NCI-H345 treated with DMSO at 0.1 percent for 48 hours (cell line): ENCODE measurements around the gene GP5.

Experiments
- DNase-seq: peaks from one replicate; lab custom pipeline; 2025; ENCODE audit not compliant: unreplicated experiment; lab: John Stamatoyannopoulos, UW

The GP5 gene

GRCh38 chr3:194377708-194378107 lies 21.4 kb downstream of the GP5 start:
- no peak for DNase-seq

GRCh38 chr3:194376241-194376560 lies 22.9 kb downstream of the GP5 start:
- DNase-seq, result no peak

- DNase-seq, result peak; percentile 27
Measured at GRCh38 chr3:194375473-194376240, 23.4 kb downstream of the GP5 start.

GRCh38 chr3:194374935-194375334 lies 24.1 kb downstream of the GP5 start:
- DNase-seq, result no peak

DNA sequence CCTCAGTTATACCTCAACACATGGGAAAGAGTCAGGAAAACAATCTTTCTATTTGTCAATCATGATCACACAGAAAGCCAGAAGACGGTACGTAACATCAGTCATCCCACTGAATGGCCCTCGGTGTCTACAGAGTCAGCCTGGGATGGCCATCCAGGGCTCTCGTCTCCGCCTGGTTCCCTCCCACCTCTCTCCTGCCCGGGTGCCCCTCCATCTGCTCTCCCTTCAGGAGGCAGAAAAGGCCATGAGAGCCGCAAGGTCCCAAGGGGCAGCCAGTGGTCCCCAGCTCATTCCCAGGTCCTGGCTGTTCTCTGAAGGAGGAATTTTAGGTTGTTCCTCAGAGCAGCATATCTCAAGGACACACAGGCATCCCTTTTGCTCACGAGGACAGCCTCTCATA lies 25.2 kb downstream of the GP5 start:
- DNase-seq, result no peak

- no peak for DNase-seq
Measured at GRCh38 chr3:194373028-194373427, 26.0 kb downstream of the GP5 start.

DNA sequence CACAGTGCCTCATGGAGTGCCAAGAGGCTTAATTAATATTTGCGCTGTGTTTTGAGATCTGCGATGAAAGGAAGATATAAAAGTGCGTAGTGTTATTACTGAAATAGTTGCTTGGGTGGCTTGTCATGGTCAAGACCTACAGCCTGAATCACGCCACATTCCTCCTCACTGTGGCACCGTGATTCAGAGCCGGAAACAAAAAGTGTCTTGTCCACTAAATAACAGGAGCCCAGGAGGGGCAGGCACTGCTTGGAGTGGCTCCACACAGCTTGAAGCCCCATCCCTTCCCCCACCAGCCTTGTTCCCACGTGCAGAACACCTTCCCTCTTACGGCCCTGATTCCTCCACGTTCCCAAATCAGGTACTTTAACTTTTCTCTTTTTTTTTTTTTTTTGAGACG lies 28.3 kb downstream of the GP5 start:
- no peak for DNase-seq

- no peak for DNase-seq
Measured at GRCh38 chr3:194369522-194370279, 29.4 kb downstream of the GP5 start, which contains the start of gene LRRC15. LRRC15 (minus strand) TSS chr3:194369743; CDS start chr3:194361043, 8,700 bp downstream.

- no peak for DNase-seq
Measured at GRCh38 chr3:194368918-194369317, 30.1 kb downstream of the GP5 start.

DNA sequence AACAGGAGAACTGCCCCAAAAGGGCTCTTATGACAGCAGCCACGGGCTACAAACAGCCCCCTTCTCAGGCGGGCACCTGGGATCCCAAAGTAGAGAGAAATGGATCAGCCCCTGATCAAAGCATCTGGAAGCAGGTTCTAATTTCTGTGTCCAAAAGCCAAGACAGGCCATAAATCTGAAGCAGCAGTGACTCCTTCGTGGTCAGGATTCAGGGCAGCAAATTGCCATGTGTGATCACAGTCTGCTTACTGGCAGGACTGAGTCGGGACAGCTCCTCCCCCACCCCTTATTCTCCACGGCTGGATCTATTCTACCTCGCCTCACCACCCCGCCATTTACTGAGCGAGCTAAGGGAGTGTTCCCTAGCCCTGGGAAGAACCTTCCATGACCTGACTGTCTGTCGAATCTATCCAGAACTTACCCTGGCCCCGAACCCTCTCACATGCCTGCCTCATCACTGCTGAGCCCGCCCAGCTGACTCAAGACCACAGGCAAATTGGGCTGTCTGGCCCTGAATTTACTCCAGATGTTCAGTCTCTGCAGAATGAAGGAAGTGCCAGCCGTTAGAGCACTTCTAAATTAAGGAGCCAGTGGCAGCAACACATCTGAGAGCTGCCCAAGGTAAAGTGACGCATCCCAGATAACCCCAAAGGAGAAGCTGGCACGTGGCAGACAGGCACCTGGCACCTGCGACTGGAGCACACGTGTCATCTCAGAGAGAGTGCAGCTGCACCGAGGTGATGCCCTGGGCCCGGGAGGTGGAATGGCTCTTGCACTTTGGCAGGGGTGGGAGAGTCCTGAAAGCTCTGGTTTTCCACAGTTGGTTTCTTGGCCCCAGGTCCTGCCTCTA lies 30.8 kb downstream of the GP5 start:
- no peak for DNase-seq

- no peak for DNase-seq
Measured at GRCh38 chr3:194365978-194366490, 33.0 kb downstream of the GP5 start.

DNA sequence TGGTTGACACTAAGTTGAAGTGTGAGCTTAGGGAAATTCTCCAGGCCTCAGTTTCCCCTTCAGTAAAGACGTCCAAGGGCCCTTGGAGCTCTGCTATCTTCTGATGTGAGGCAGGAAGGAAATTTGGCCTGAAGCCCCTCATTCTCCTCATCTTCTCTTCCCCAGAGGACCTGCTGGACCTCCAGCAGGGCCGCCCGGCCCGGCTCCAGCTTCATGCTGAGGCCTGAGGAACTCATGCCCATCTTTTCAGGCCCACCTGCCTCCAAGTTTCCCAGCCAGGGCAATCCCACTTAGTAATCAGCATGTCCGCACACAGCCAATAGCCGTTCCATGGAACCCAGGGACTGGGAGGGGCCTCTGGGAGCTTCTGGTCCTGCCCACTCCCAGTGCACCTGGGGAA lies 33.5 kb downstream of the GP5 start:
- DNase-seq, result no peak

- DNase-seq, result peak; percentile 78
Measured at GRCh38 chr3:194364652-194365434, 34.2 kb downstream of the GP5 start.

DNA sequence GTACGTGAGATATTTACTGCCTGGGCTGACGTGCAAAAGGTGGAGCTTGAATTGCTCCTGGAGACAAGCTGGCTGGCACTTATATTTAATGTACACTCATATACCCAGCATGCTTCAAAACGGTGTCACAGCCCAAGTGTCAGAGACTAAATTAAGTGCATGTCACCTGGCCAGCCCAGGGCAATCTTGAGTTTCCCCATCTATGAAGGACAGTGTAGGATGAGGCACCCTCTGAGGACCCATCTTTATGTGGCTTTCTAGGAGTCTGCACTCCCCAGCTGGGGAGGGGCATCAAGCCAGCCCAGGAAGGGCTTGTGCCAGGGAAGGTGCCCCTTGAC lies 34.8 kb downstream of the GP5 start:
- DNase-seq, result no peak

- DNase-seq, result no peak
Measured at GRCh38 chr3:194360568-194360967, 38.5 kb downstream of the GP5 start.

DNA sequence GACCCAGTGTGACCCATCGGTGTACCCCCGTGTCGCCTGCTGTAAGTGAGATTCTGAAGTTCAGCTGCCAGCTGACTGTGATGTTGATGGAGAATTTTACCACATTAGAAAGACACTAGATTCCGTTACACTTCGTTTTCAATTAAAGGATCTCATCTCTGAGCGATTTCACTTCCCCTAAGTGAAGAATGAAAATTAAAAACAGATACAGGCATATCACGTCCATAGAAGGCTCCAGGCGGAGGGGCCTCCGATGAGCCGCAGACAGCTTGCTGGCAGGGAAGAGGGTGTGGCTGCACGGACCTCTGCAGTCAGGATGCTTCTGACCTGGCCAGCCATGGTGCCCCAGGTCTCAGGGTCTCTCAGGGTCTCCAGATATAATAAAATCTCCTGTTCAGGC lies 41.4 kb downstream of the GP5 start:
- DNase-seq, result no peak

DNA sequence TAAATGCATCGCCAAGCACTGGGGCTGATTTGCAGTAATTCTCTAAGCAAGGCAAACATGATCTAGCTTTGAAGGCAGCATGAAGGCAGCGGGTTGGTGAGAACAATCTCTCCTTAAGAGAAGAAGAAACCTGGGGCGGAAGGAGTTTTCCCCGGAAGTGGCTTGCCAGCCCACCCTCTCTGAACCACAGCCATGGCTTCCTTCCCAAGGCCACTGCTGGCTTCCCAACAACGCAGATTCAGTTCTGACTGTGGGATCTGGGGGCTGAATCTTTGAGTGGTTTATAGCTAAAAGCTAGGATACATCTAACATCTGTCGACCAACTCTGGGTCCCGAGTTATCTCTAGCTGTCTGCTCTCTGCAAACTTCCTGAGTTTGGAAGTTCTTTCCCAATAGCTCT lies 43.7 kb downstream of the GP5 start:
- DNase-seq, result no peak

- no peak for DNase-seq
Measured at GRCh38 chr3:194354315-194354714, 44.8 kb downstream of the GP5 start.

GRCh38 chr3:194352667-194353246 lies 46.3 kb downstream of the GP5 start:
- no peak for DNase-seq

- no peak for DNase-seq
Measured at GRCh38 chr3:194351952-194352536, 47.0 kb downstream of the GP5 start.
